BJ (cell line): ENCODE data around the gene MIA2. TPM values are rescaled to one million over a fixed set of nuclear protein-coding genes. Genes with fewer than 3 reads are reported as not detected.

Experiments used
- CTCF ChIA-PET: fragments of 350-600 bp; formaldehyde crosslinking; extraction: SDS; loops from one replicate; lab custom pipeline; 2021; ENCODE audit warnings: antibody characterized with exemption, inconsistent platforms; lab: Yijun Ruan, JAX
- POLR2A ChIA-PET: fragments of 300-600 bp; sonication (Branson Sonifier 250); formaldehyde crosslinking; extraction: SDS; loops from one replicate; lab custom pipeline; 2021; ENCODE audit warnings: antibody characterized with exemption; lab: Charles Lee
- DNase-seq: peaks from one replicate; pipeline ENCODE4 v3.0.0-alpha.2; 2011; ENCODE audit warnings: low read depth
- H3K27me3 ChIP-seq: 2 replicates; pipeline ENCODE4 v1.6.0; 2011; ENCODE audit warnings: low read length; ENCODE audit not compliant: control insufficient read depth, insufficient read depth
- H3K36me3 ChIP-seq: 2 replicates; pipeline ENCODE4 v1.5.1; 2011; ENCODE audit warnings: low read length; ENCODE audit not compliant: control insufficient read depth, insufficient read depth
- H3K4me3 ChIP-seq: 2 replicates; pipeline ENCODE4 v1.5.1; 2011; ENCODE audit warnings: low read depth, mild to moderate bottlenecking, control low read depth, low read length
- polyA plus RNA-seq: library from polyadenylated mRNA; depleted of rRNA; stranded (reverse); fragments of >200 nt; gene quantifications from 2 replicates; pipeline ENCODE4 v1.2.3, GENCODE V29; 2011
- TF ChIP-seq, protein P1 (sequence below): IDR thresholded peaks from 2 replicates; pipeline ENCODE4 v1.5.1; 2011; ENCODE audit warnings: low read depth, mild to moderate bottlenecking, control low read depth, inconsistent platforms, low read length, moderate library complexity; ENCODE audit not compliant: insufficient read depth

The MIA2 gene
- polyA plus RNA-seq, 1 experiment = 11.4 TPM

DNA sequence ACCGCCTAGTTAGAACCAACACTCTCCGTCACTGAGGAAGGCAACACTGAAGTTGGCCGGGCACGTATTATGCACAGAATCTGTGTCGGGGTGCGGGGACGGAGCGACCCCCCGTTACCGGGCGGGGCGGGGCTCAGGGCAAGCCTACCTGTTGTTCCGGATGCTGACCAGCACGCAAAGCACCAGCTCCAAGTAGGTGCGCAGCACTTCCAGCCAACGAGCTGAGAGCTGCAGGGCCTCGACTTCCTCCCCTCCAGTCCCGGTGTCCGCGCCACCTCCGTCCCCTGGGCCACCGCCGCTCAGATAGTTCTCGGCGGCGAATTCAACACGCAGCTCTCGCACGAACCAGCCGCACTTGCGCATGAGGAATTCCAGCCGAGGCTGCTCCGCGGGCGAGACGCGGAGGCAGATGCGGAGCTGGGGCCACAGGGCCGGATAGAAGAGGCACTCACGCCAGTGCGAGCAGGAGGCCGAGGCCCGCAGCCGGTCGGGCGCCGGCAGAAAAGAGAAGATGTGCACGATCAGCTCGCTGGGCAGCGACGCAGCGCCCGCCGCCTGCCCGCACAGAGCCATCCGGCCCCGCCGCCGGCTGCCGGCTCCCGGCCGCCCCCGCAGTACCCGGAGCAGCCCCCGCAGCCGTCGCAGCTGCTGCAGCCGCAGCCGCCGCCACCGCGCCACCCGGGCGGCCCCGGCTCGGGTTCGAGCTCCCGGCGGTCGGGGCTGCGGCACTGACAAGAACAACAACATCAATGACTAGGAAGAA, 197.9 kb downstream of the MIA2 start:
- Histone ChIP-seq H3K4me3 (peak overlapping the region; percentile 68), H3K36me3 (no peaks in the 10 kb centered on the region), H3K27me3 (no peaks in the 10 kb centered on the region)
- no peak for DNase-seq
- CTCF ChIA-PET = interaction anchor here (0.6 to 2.6 kb wide), 4 partner anchors 10 to 368 kb away, joined by 3 to 10 read pairs (median 4); no protein-coding TSS in a partner anchor
- TF ChIP-seq, protein P1, sequence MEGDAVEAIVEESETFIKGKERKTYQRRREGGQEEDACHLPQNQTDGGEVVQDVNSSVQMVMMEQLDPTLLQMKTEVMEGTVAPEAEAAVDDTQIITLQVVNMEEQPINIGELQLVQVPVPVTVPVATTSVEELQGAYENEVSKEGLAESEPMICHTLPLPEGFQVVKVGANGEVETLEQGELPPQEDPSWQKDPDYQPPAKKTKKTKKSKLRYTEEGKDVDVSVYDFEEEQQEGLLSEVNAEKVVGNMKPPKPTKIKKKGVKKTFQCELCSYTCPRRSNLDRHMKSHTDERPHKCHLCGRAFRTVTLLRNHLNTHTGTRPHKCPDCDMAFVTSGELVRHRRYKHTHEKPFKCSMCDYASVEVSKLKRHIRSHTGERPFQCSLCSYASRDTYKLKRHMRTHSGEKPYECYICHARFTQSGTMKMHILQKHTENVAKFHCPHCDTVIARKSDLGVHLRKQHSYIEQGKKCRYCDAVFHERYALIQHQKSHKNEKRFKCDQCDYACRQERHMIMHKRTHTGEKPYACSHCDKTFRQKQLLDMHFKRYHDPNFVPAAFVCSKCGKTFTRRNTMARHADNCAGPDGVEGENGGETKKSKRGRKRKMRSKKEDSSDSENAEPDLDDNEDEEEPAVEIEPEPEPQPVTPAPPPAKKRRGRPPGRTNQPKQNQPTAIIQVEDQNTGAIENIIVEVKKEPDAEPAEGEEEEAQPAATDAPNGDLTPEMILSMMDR = no peak
- POLR2A ChIA-PET = interaction anchor here (0.6 to 0.9 kb wide), 2 partner anchors 9 to 91 kb away, joined by 3 read pairs; no protein-coding TSS in a partner anchor

DNA sequence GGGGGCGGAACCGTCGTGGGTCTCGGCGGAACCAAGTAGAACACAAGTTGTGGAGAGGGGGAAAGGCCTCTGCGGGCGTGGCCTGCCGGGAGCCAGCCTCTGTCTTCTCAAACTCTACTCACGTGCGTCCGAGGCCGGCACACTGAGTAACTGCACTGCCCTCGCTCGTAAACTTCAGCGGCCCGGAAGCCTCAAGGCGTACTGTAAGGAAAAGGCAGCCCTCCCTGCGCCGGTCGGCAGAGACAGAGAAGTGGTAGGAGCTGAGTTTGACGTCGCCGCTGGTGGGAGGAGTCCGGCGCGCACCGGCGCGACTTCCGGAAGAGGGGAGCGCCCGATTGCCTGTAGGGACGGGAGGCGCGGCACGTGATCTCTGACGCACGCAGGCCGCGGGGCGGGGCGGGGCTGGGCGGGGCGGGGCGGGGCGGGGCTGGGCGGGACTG, 198.5 kb downstream of the MIA2 start, which contains the start of gene FBXO33:
TSS of gene FBXO33 (minus strand) at position 255 of the 440 bp plus-strand sequence. CDS start 271 bp downstream, outside the sequence.
- no peaks in the 10 kb centered on the region for H3K27me3 ChIP-seq
- TF ChIP-seq, protein P1 = no peak
- peak within 1 kb of the TSS; percentile 68 for H3K4me3 ChIP-seq
- POLR2A ChIA-PET = interaction anchor here (0.6 to 0.9 kb wide), 2 partner anchors 10 to 91 kb away, joined by 3 read pairs; no protein-coding TSS in a partner anchor
- CTCF ChIA-PET = interaction anchor here (0.6 to 1.2 kb wide), 3 partner anchors 11 to 368 kb away, joined by 3 to 4 read pairs (median 3); no protein-coding TSS in a partner anchor
- peak; percentile 75 for DNase-seq
- no peaks in the 10 kb centered on the region for H3K36me3 ChIP-seq

DNA sequence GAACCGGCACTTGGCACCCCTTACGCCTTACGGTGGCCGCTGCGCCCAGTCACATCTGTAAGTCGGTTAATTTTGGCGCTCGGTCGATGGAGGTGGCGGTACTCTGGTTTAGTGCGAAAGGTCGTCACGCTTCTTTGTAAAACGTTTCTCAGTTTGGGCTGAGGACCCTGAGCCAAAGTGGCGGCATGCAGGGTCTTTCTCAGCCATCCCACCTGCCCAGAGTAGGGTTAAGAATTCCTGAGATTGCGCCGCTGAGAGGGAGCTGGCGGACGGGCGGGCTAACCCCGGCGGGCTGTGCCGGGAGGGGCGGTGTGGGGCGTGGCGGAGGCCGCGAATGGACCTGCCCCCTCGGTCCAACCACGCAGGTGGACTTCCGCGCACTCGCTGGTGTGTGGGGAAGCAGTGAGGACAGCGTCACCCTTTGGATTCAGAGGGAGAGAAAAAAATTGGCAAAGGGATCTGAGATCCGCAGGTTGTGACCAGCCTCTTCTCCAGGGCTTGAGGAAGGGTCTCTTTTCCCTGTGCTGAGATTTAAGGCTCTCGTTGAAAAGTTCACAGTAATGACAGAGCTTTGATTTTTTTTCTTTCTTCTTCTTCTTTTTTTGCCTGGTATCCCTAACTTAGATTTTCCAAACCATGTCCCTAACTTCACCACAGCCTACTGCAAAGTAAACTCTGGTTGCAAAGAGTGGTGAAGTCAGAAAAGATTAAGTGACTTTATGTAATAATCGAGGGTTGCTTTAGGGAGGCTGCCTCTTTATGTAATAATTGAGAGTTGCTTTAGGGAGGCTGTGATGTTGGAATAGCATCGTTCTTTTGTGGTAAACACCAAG, 199.1 kb downstream of the MIA2 start:
- Histone ChIP-seq H3K36me3 (no peaks in the 10 kb centered on the region), H3K4me3 (peak overlapping the region; percentile 60), H3K27me3 (no peaks in the 10 kb centered on the region)
- TF ChIP-seq, protein P1 = peak; percentile 1; the same call in 1 of the 2 replicates
- CTCF ChIA-PET = interaction anchor here (0.6 to 0.9 kb wide), 2 partner anchors 12 to 369 kb away, joined by 4 read pairs; no protein-coding TSS in a partner anchor
- POLR2A ChIA-PET = interaction anchor here (0.6 kb wide), 4 partner anchors 12 to 247 kb away, joined by 3 to 10 read pairs (median 3); no protein-coding TSS in a partner anchor
- peak; percentile 37 for DNase-seq

DNA sequence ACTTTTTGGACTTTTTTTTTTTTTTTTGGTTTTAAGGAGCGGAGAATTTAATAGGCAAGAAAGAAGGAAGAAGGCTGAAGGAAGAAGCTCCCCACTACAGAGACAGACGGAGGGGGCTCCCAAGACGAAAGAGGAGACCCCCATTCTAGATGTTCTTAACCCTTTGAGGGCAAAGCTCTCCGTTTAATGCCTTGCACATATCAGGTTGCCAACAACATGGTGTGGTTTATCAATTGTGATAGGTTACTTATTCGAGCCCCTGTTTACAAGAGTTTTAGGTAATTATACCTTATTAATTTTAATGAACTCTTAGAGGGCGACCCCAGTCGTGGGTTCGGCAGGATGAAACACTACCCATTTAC, 199.7 kb downstream of the MIA2 start:
- no peak for DNase-seq
- TF ChIP-seq, protein P1 = no peak
- ChIA-PET CTCF (interaction anchor here (0.9 kb wide), 1 partner anchor 12 kb away, joined by 4 read pairs; no protein-coding TSS in a partner anchor), POLR2A (interaction anchor here (0.6 kb wide), 1 partner anchor 12 kb away, joined by 3 read pairs; no protein-coding TSS in a partner anchor)
- no peaks in the 10 kb centered on the region for H3K36me3 ChIP-seq
- no peaks in the 10 kb centered on the region for H3K27me3 ChIP-seq
- H3K4me3 ChIP-seq = peak overlapping the region; percentile 60
